Cardiac muscle cell (in vitro differentiated cells and primary cell): ENCODE data around the gene DENND2A. TPM values are rescaled to one million over a fixed set of nuclear protein-coding genes. Genes with fewer than 3 reads are reported as not detected.
A peak's percentile ranks its signal among the peaks of the same experiment; 100 is the strongest.
"Not testable (repeated sequence)": the region's sequence is repeated elsewhere in the genome, so short reads cannot be mapped to it uniquely, and the experiment has no call there.

ENCODE experiments used
- DNase-seq, 2 donors: peaks; one replicate each; pipeline versions ENCODE4 v3.0.0 to v3.0.0-alpha.2; 2010 to 2017; ENCODE audit warnings: low read depth in 1 of 2, low spot score in 1 of 2
- H3K27ac ChIP-seq: fragments of 200-600 bp; sonication (generic); 2 replicates; pipeline ENCODE4 v1.5.1; 2016
- H3K27me3 ChIP-seq: fragments of 200-600 bp; sonication (generic); 2 replicates; pipeline ENCODE4 v1.6.0; 2016; ENCODE audit warnings: control low read depth
- H3K36me3 ChIP-seq: fragments of 200-600 bp; sonication (generic); 2 replicates; pipeline ENCODE4 v1.5.1; 2016; ENCODE audit warnings: control low read depth
- H3K4me1 ChIP-seq: fragments of 200-600 bp; sonication (generic); 2 replicates; pipeline ENCODE4 v1.8.1; 2017; ENCODE audit warnings: low read depth, mild to moderate bottlenecking, mixed run types
- H3K4me3 ChIP-seq: fragments of 200-600 bp; sonication (generic); 2 replicates; pipeline ENCODE4 v1.5.1; 2016; ENCODE audit warnings: mild to moderate bottlenecking
- H3K9me3 ChIP-seq: fragments of 200-600 bp; sonication (generic); 2 replicates; pipeline ENCODE4 v1.5.1; 2017; ENCODE audit warnings: low read depth, mild to moderate bottlenecking, control low read depth
- CTCF ChIP-seq: IDR thresholded peaks from 2 replicates; pipeline ENCODE4 v1.5.1; 2012; ENCODE audit warnings: low read depth, mild to moderate bottlenecking, low read length
- polyA plus RNA-seq: library from polyadenylated mRNA; unstranded; fragments of >200 nt; fragmentation: Nextera tagmentation; extraction: Ambion mirVana; gene quantifications from 2 replicates; pipeline ENCODE4 v1.2.1, GENCODE V29; 2016
- total RNA-seq: library from RNA; depleted of rRNA; stranded (reverse); fragments of >200 nt; gene quantifications from 2 replicates; pipeline ENCODE4 v1.2.3, GENCODE V29; 2016

The DENND2A gene
- total and polyA plus RNA-seq, 2 experiments from 2014 or later = 14.0 to 21.7 TPM

- H3K36me3 ChIP-seq = no peaks in the 10 kb centered on the region
- no peaks in the 10 kb centered on the region for H3K9me3 ChIP-seq
- no peak for DNase-seq
- H3K27me3 ChIP-seq = no peaks in the 10 kb centered on the region
- no peak overlapping the region for H3K27ac ChIP-seq
- no peak for TF ChIP-seq CTCF
- H3K4me1 ChIP-seq = no peaks in the 10 kb centered on the region
- no peak overlapping the region for H3K4me3 ChIP-seq
Observed at GRCh38 chr7:140667476-140667875, 26.9 kb upstream of the DENND2A start.

- not testable (repeated sequence) for H3K4me3 ChIP-seq, H3K27ac ChIP-seq, H3K9me3 ChIP-seq, H3K4me1 ChIP-seq, H3K36me3 ChIP-seq, H3K27me3 ChIP-seq, DNase-seq
Observed at GRCh38 chr7:140662938-140663337, 22.3 kb upstream of the DENND2A start.

GRCh38 chr7:140661124-140661523 lies 20.5 kb upstream of the DENND2A start:
- no peak for DNase-seq
- Histone ChIP-seq H3K4me1 (peaks cover 9% of the 10 kb centered on the region), H3K9me3 (no peaks in the 10 kb centered on the region), H3K4me3 (no peak overlapping the region), H3K27ac (no peak overlapping the region), H3K36me3 (no peaks in the 10 kb centered on the region), H3K27me3 (no peaks in the 10 kb centered on the region)
- TF ChIP-seq CTCF = peak; percentile 11

GRCh38 chr7:140659856-140660255 lies 19.2 kb upstream of the DENND2A start:
- Histone ChIP-seq H3K27ac (no peak overlapping the region), H3K4me1 (peaks cover 9% of the 10 kb centered on the region), H3K4me3 (no peak overlapping the region), H3K9me3 (no peaks in the 10 kb centered on the region), H3K36me3 (no peaks in the 10 kb centered on the region), H3K27me3 (no peaks in the 10 kb centered on the region)
- no peak for DNase-seq
- no peak for TF ChIP-seq CTCF

- H3K9me3 ChIP-seq = no peaks in the 10 kb centered on the region
- TF ChIP-seq CTCF = no peak
- H3K27me3 ChIP-seq = no peaks in the 10 kb centered on the region
- H3K27ac ChIP-seq = no peak overlapping the region
- DNase-seq = no peak
- H3K4me3 ChIP-seq = no peak overlapping the region
- H3K36me3 ChIP-seq = no peaks in the 10 kb centered on the region
- H3K4me1 ChIP-seq = peaks cover 9% of the 10 kb centered on the region
Observed at GRCh38 chr7:140657891-140658290, 17.3 kb upstream of the DENND2A start.

GRCh38 chr7:140656548-140657515 lies 16.2 kb upstream of the DENND2A start:
- no peaks in the 10 kb centered on the region for H3K36me3 ChIP-seq
- no peaks in the 10 kb centered on the region for H3K27me3 ChIP-seq
- no peaks in the 10 kb centered on the region for H3K9me3 ChIP-seq
- no peak overlapping the region for H3K4me3 ChIP-seq
- no peak for TF ChIP-seq CTCF
- DNase-seq = peak; percentile 69 to 80
- H3K27ac ChIP-seq = peak overlapping the region; percentile 76
- H3K4me1 ChIP-seq = peaks cover 9% of the 10 kb centered on the region
